Fibroblast of peridontal ligament (primary cell): Measurements from ENCODE around the gene RASSF8.
A peak's percentile ranks its signal among the peaks of the same experiment; 100 is the strongest.
"Not testable (repeated sequence)": the region's sequence is repeated elsewhere in the genome, so short reads cannot be mapped to it uniquely, and the experiment has no call there.

Experiments
- DNase-seq: peaks from one replicate; pipeline ENCODE4 v3.0.0-alpha.2; 2010; ENCODE audit errors: extremely low read depth

RASSF8 gene

GRCh38 chr12:26029736-26030022, 71.2 kb downstream of the RASSF8 start:
- peak; percentile 59 for DNase-seq

- no peak for DNase-seq
Observed at GRCh38 chr12:26030371-26030770, 71.9 kb downstream of the RASSF8 start.

GRCh38 chr12:26031318-26031717, 72.8 kb downstream of the RASSF8 start:
- no peak for DNase-seq

GRCh38 chr12:26031827-26032226, 73.3 kb downstream of the RASSF8 start:
- DNase-seq = no peak

GRCh38 chr12:26032290-26032689, 73.8 kb downstream of the RASSF8 start:
- no peak for DNase-seq

- DNase-seq = peak; percentile 58
Observed at GRCh38 chr12:26032719-26033241, 74.3 kb downstream of the RASSF8 start.

GRCh38 chr12:26034371-26035142, 76.1 kb downstream of the RASSF8 start:
- no peak for DNase-seq

GRCh38 chr12:26036877-26037276, 78.4 kb downstream of the RASSF8 start:
- no peak for DNase-seq

GRCh38 chr12:26037615-26038220, 79.2 kb downstream of the RASSF8 start:
- DNase-seq = no peak

GRCh38 chr12:26042645-26043044, 84.2 kb downstream of the RASSF8 start:
- no peak for DNase-seq

- no peak for DNase-seq
Observed at GRCh38 chr12:26043135-26044006, 84.9 kb downstream of the RASSF8 start.

- DNase-seq = peak; percentile 76
Observed at GRCh38 chr12:26044007-26044394, 85.5 kb downstream of the RASSF8 start.

GRCh38 chr12:26044592-26044991, 86.1 kb downstream of the RASSF8 start:
- DNase-seq = no peak

- DNase-seq = no peak
Observed at GRCh38 chr12:26046203-26046602, 87.7 kb downstream of the RASSF8 start.

- peak; percentile 67 for DNase-seq
Observed at GRCh38 chr12:26046906-26047305, 88.4 kb downstream of the RASSF8 start.

- DNase-seq = no peak
Observed at GRCh38 chr12:26047401-26048226, 89.1 kb downstream of the RASSF8 start.

GRCh38 chr12:26052652-26053051, 94.2 kb downstream of the RASSF8 start:
- DNase-seq = no peak

GRCh38 chr12:26054383-26054782, 95.9 kb downstream of the RASSF8 start:
- no peak for DNase-seq

- no peak for DNase-seq
Observed at GRCh38 chr12:26055087-26055486, 96.6 kb downstream of the RASSF8 start.

GRCh38 chr12:26056335-26056734, 97.9 kb downstream of the RASSF8 start:
- peak; percentile 57 for DNase-seq

GRCh38 chr12:26057271-26057670, 98.8 kb downstream of the RASSF8 start:
- DNase-seq = not testable (repeated sequence)

GRCh38 chr12:26058308-26058707, 99.8 kb downstream of the RASSF8 start:
- no peak for DNase-seq
